Esophagus squamous epithelium (tissue), 4 donors: Measurements from ENCODE around the gene HOXA7.

Source experiments
- CTCF ChIP-seq, 6 experiments: fragments of 450-650 bp in 4 of 6; fragments of 200-600 bp in 2 of 6; sonication (generic) in 2 of 6; IDR thresholded peaks; one replicate each; pipeline ENCODE4 v1.5.1; 2016 to 2019; ENCODE audit warnings: antibody characterized with exemption in 6 of 6, mild to moderate bottlenecking in 4 of 6, moderate library complexity in 4 of 6
- POLR2A ChIP-seq, 4 donors: fragments of 450-650 bp; IDR thresholded peaks; one replicate each; pipeline ENCODE4 v1.6.1; 2017; ENCODE audit warnings: antibody characterized with exemption in 4 of 4, mild to moderate bottlenecking in 4 of 4, moderate library complexity in 3 of 4

DNA sequence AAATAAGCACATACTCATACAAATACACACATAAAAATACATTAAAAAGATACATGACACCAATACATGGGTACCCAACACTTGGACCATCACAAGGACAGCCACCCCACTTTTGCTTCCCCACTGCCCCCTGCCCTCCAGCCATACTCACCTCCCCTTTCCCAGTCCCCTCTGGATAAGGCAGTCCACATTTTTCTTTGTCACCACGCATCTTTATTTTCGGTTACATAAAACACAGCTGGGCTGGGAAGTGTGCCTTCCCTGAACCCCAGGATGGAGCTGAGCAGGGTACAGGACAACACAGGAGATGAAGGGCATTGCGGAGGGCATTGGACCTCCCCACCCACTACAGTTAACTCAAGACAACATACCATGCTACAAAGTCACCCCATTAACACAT lies 2.9 kb downstream of the HOXA7 start:
- TF ChIP-seq CTCF (IDR thresholded peaks at IDR 0.05) (no peak), POLR2A (IDR thresholded peaks at IDR 0.05) (no peak)
